GM18861 (cell line): ENCODE results near the gene ABL2.
A peak's percentile ranks its signal among the peaks of the same experiment; 100 is the strongest.

Experiments
- ATAC-seq: cut with Tn5 transposase; IDR thresholded peaks from one replicate; pipeline ENCODE4 v1.9.1; 2021; ENCODE audit not compliant: unreplicated experiment

ABL2 gene

DNA sequence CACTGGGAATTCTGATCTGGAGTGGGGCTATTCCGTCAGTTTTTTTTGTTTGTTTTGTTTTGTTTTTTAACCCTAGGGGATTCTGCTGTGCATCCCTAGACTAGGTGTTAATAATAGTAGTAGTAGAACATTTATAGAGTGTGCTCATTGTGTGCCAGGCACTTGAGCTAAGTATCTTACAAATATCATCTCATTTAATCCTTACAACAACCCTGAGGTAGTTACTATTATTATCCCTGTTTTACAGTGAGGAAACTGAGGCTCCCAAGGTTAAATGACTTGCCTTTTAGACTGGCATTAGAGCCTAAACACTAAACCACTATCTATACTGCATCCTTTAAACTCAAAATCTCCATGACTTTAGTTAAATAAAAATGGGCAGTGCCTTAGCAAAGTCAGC lies 125.5 kb downstream of the ABL2 start:
- ATAC-seq, result no peak

DNA sequence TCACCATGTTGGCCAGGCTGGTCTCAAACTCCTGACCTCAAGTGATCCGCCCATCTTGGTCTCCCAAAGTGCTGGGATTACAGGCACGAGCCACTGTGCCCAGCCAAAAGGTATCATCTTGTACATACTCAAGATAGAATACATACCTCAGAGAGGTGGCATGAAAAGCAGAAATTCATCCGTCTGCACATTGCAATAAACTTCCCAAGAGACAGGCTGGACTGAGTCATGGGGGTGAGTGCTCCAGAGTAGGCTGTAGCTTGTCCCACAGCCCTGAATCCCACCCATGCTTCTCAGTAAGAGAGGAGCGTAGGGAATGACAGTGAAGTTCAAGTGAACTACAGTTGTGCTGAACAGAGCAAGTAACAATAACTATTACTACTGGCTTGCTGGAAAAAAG lies 127.9 kb downstream of the ABL2 start:
- ATAC-seq, result no peak

DNA sequence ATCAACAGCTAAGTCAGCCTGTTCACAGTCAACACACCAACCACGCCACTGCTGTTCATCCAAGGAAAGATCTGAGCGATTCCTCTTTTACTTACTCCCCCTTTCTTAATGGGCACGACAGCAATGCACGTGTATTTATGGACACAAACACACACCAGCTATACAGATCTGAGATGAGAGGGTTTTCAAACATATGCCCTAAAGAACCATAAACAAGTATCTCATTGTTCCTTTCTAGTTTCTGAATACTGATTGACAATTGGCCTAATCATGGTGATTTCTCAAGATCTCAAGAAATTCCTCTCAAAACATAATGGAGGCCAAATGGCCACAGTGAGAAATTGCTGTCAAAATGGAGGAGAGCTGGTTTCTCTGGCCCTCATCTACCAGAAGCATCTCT lies 129.6 kb downstream of the ABL2 start:
- ATAC-seq, result no peak

DNA sequence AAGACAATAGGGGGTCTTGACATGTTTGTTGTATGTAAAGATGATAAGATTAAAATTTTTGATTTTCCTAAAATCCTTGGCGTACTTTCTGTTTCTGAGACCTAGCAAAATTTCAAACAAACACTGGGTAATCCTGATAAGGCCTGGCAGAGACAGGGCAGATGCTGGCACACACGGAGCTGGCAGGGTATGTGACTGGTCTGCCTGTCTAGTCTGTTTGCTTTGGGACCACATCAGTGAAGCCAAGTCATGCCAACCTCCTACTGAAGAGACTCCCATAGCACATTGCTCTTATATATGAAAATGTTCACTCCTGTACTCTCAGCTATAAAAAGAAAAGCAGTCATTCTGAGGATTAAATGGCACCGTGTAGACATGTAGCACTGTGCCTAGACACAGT lies 133.6 kb downstream of the ABL2 start:
- ATAC-seq, result no peak

DNA sequence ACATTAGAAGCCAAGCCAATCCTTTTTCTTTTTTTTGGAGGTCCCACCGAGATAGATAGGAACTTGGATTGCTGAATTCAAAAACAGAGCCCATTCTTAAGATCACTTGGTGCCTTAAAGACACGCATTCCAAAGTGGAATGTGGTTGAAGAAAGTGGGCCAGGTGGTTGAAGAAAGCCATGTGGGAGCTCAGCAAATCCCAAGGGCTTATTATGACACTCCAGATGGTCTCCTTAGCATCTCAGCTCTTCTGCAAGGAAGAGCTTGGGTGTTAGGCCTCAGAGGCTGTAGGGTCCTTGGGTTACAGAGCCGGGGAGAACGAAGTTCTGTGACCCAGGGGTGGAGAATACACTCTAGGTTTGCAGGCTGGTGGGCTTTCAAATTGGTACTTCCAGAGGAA lies 134.1 kb downstream of the ABL2 start:
- no peak for ATAC-seq

DNA sequence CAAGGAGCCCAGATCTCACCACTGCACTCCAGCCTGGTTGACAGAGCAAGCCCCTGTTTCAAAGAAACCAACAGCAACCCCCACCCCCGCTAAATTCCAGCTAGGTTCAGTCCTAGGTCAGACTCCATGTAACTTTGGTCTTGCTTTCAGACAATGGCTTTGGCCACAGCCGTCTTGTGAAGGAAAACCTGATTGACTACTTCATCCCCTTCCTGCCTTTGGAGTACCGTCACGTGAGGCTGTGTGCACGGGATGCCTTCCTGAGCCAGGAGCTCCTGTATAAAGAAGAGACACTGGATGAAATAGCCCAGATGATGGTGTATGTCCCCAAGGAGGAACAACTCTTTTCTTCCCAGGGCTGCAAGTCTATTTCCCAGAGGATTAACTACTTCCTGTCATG lies 134.7 kb downstream of the ABL2 start:
- no peak for ATAC-seq

DNA sequence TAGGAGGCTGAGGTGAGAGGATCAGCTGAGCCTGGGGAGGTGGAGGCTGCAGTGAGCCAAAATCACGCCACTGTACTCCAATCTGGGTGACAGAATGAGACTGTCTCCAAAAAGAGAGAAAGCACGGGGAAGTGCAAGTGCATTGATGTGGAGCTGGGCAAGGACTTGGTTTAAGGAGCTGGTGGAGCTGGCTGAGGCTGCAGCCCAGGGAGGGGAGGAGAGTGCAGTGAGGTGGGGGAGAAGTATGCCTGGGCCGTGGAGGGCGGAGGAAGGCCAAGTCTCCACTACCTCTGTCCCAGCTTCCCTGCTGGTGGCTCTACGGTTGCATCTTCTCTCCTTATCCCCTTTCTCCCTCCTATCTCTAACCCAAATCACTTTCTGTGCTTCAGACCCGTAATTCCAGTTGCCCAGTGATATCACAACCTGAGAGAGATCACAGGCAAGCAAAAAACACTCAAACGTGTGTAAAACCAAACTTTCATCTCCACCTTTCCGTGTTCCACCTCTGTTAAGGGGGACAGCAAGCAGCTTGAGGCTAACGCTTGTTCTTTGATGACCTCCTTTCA lies 136.5 kb downstream of the ABL2 start:
- no peak for ATAC-seq

DNA sequence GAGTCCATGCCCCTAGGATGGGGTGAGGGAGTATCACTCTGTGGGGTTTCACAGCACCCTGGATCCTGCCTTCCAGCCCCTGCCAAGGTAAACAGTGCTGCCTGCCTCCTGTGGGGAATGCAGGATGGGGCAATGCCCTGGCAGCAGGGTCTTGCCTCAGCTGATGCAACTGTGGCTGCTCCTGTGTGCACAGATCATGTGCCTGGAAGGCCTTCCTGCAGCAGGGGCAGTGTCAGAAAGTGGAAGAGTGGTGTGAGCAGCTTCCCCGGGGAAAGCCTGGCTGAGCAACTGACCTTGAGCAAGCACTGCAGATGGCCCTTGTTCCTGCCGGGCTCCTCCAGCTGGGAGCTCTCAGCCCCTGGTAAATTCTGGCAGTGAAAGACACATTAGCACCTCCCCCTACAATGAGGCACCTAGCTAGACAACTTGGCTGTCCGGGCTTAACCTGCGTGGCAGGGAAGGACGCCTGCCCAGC lies 137.7 kb downstream of the ABL2 start:
- ATAC-seq, result no peak

DNA sequence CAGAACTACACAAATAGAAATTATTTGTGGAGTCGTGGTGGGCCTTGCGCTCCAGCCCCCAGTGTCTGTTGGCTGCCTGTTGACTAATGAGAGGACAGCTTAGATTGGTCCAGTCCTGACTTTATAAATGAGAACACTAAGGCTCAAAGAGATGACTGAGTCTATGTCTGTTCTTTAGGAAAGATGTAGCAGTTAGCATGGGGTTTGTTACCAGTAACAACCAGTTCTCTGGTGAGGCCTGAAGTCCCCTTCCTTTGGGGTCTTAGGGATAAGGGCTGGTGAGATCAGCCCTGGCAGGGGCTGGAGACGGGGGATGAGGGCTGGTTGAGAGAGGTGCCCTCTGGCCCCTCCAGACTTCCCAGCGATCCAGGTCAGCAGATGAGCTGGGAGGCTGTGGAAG lies 138.6 kb downstream of the ABL2 start:
- no peak for ATAC-seq

DNA sequence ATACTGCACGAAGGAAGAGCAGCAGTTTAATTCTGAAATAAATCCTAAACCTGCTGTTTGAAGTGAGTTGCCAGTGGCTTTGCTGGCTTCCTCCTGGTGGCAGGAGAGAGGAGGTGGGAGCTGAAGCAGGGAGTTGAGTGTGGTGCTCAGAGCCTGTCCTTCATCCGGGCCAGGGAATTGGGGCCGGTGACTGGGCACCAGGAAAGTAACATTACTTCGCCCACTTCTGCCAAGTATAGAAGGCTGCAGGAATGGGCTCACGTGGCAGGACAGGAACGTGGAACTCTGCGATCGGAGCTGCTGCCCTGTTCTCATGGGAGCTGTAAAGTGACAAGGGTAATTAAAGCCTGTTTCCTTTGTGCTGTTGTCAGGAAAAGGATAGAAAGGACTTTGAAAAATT lies 139.0 kb downstream of the ABL2 start:
- no peak for ATAC-seq

DNA sequence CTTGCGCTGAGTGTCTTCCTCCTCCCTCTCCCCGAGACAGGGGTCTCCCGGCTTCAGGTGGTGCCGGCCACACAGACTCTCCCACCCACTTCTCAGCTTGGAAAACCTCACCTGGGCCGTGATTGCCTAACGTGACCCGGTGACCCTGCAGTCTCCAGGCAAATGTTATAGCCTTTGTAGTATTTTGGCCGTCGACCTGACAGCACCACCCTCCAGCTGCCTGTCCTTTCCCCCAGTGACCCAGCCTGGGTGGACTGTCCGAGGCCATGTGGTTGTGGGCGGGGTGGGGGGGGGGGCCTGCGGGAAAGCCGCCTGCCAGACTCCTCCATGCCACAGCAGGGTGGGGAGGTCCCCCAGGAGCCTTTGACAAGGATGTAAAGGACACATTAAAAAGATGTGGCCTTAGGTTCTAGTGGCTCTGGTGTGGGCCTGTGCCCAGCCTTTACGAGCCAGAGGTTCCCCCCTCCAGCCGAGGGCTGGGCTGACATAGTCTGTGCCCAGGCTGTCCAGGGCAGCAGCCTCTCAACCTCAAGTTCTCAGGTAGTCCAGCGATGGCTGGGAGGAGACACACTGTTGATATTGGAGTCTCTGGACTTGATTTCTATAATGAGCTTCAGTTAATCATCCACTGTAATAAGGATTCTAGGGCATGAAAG lies 139.5 kb downstream of the ABL2 start:
- no peak for ATAC-seq

DNA sequence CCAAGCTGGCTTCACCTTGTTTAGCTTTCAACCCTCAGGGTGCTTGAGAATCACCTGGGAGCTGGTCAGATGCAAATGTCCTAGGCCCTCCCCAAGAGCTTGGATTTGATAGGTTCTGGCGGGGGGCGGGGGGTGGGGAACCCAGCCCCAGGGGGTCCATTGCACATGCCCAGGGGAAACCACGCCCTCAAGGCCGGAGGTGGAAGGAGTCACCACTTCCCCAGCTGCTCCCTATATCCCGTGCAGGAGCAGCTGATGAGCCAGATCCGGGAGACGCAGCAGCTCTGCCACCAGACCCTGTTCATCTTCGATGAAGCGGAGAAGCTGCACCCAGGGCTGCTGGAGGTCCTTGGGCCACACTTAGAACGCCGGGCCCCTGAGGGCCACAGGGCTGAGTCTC lies 141.8 kb downstream of the ABL2 start:
- ATAC-seq, result no peak

DNA sequence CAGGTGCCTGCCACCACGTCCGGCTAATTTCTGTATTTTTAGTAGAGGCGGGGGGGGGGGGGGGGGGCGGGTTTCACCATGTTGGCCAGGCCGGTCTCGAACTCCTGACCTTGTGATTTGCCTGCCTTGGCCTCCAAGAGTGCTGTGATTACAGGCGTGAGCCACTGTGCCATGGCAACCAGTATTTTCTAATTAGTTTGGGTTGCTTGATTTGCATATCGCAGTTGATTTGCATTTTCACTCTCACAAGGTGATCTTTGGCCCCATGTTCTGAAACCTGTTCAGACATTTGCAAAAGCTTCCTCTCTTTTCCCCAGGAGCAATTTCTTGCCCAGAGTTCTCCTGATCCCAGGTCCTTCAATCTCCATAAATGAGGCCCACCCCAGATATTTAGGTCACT lies 145.9 kb downstream of the ABL2 start:
- ATAC-seq, result peak; percentile 19

DNA sequence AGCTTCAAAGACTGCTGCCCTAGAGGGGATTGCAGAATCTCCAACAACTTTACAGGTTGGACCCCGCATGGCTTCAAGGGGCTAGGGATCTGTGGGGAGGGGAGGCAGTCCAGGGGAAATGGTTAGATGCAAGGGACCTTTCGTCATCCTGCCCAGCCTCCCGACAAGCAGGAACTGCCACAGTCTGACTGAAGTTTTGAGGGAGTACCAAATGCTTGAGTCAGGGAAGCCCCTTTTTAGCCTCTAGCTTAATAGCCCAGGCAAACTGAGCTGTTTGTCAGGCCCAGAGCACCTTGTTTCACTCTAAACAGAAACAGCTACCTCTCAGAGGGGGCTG lies 146.5 kb downstream of the ABL2 start:
- ATAC-seq, result no peak

DNA sequence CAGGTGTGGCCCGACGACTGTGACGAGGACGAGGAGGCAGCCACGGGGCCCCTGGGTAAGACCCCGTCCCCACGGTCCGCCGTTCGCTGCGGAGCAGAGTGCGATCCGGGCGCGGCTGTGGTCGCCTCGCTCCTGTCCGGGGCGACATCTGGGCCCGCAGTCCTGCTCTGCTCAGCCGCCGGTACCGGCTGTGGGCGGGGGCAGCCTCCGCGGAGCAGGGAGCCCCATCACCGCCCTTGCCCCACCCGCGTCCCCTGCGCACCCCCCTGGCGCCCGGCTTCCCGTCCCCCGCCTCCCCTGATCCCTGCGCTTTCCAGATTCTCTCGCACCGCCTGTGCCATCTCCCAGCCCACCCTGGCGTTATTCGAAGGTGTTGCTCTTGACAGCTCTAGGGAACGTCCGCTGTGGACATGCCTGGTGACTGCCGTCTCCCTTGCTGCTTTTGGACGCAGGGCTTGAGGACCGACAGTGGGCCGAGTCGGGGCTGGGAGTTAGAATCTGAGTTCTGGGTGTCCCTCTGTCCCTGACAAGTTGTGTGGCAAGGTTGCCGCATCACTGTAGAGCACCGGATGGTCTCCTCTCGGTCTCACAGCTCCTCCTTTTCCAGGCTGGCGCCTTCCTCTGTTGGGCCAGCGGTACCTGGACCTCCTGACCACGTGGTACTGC lies 147.0 kb downstream of the ABL2 start:
- no peak for ATAC-seq

DNA sequence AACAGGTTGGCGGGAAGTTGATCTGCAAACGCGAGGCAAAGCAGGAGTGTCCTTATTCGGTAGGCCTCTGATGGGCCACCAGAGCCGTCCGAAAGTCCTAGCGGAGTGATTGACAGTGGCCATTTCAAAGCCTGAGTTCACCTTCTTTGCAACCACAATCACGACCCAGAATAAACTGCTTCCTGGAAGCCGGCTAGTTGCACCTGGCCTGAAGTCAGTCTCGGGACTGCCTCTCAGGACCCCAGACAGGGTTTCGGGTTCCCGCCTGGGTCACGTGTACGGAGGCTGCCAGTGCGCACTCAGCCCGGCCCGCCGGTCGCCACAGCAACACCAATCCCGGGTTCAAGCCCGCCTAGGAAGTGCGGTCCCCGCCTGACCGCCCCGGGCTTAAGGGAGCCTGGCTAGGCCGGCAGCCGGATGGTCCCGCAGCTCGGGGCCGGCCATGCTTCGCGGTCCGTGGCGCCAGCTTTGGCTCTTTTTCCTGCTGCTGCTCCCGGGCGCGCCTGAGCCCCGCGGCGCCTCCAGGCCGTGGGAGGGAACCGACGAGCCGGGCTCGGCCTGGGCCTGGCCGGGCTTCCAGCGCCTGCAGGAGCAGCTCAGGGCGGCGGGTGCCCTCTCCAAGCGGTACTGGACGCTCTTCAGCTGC lies 147.7 kb downstream of the ABL2 start, which contains the start of gene TOR3A:
TOR3A (plus strand) TSS at position 384 of the 646 bp plus-strand sequence; CDS start at position 443, 59 bp downstream.
- peak; percentile 86 for ATAC-seq

DNA sequence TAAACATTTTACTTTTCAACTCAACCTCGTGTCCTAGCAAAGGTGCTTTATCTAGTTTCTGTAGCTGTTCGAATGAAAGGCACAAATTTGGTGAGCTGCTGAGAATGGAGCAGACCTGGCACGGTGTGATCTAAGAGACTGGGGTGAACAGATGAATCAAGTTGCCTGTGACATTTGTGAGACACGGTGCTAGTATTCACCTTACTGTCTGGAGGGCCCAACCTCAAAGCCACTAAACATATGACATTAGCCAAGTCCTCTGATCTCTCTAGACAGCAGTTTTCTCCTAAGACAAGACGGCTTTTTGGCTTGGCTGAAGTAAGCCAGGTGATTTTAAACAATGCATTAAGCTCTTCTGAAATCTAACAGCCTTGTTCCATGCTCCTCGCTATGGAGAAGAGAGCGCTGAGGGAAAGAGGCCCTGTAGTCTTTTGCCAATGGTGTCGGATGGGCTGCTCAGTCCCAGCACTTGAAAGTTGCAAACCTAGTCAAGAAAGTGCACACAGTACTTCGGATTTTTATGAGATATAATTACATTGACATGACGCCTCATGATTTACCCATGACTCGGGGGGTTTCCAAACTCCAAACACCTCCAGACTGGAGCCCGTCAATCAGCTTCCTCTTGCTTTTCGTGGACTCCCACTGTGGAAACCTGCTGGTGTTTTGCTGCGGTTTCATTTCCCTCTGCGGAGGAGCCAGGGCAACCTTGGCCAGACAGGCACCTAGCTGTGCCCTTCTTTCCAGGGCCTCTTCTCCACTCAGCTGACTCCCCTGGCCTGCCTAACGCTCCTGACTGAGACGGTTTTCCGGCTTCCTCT lies 148.4 kb downstream of the ABL2 start:
- peak; percentile 7 for ATAC-seq

DNA sequence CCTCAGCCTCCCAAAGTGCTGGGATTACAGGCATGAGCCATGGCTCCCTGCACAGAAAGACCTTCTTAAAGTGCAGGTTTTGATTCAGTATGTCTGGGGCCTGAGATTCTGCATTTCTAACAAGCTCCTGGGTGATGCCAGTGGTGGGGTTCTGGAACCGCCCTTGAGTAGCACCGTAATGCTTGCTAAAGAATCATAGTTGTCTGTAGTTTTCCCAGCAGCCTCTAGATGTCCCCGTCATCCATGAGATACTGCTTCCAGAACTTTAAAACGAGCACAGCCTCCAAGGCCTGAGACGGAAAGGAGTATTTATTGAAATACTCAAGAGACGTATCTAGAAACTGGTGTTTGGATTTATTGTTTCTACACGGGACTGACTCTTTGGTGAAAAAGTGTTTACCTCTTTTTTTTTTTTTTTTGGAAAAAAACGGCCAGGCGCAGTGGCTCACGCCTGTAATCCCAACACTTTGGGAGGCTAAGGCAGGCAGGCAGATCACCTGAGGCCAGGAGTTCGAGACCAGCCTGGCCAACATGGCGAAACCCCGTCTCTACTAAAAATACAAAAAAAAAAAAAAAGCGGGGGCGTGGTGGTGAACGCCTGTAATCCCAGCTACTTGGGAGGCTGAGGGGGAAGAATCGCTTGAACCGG lies 150.2 kb downstream of the ABL2 start:
- peak; percentile 26 for ATAC-seq

DNA sequence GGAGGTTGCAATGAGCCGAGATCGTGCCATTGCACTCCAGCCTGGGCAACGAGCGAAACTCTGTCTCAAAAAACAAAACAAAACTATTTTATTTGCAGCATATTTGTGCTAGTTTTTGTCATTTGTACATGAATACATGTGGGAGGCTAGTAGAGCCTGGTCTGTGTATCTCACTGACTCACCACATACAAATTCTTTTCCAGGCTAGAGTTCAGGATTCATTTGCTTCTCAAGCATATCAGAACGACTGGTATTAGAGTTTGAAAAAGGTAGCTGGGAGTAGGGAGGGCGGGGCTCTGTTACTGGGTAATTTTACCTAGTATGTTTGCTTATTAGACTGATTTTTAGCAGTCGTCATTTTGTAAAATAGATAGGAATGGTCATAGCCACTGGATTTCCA lies 152.1 kb downstream of the ABL2 start:
- no peak for ATAC-seq

DNA sequence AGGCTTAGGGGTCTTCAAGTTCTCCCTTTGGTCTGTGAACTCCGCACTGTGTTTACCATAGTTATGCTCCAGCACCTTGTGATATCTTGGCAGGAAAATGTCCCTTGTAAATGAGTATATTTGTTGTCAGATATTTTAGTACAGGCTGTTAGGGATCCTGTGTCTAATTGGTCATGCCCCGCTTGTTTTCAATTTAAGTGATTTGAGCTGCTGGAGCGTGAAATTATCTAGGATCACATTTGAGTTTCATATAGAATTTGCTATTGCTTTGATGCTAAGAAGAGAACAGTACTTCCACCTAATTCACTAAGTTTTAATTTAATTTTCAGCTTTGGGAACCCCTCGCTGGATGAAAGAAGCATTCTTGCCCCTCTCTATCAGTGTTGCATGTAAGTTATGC lies 163.0 kb downstream of the ABL2 start:
- ATAC-seq, result no peak
